Gastrocnemius medialis (tissue), 4 donors: ENCODE data around the gene CEP170B. TPM values are rescaled to one million over a fixed set of nuclear protein-coding genes. Genes with fewer than 3 reads are reported as not detected.

Experiments
- ATAC-seq, 2 donors: fragments of 150-250 bp; one replicate each; pipeline ENCODE4 v1.9.1; 2016
- DNase-seq, 2 donors: peaks; one replicate each; pipeline ENCODE4 v3.0.0-alpha.2; 2019
- H3K27ac ChIP-seq, 4 donors: fragments of 200-600 bp; sonication (generic); 1 replicate in 1 of 4; 2 replicates in 3 of 4; pipeline ENCODE4 v1.5.1; 2016 to 2018; ENCODE audit warnings: mild to moderate bottlenecking in 2 of 4, moderate library complexity in 1 of 4
- H3K27me3 ChIP-seq, 3 donors: fragments of 200-600 bp; sonication (generic) in 2 of 3; 1 replicate in 1 of 3; 2 replicates in 2 of 3; pipeline versions ENCODE4 v1.5.1 to v1.6.0; 2016 to 2019; ENCODE audit warnings: mild to moderate bottlenecking in 1 of 3, moderate library complexity in 1 of 3
- H3K36me3 ChIP-seq, 2 donors: fragments of 200-600 bp; sonication (generic) in 1 of 2; one replicate each; pipeline ENCODE4 v1.5.1; 2017 to 2018
- H3K4me1 ChIP-seq, 2 donors: fragments of 200-600 bp; sonication (generic) in 1 of 2; one replicate each; pipeline ENCODE4 v1.5.1; 2016 to 2017; ENCODE audit warnings: mild to moderate bottlenecking in 2 of 2
- H3K4me3 ChIP-seq, 4 donors: fragments of 200-600 bp; sonication (generic) in 3 of 4; 1 replicate in 1 of 4; 2 replicates in 3 of 4; pipeline ENCODE4 v1.5.1; 2016 to 2019; ENCODE audit warnings: mild to moderate bottlenecking in 2 of 4
- H3K9me3 ChIP-seq, 3 donors: fragments of 200-600 bp; sonication (generic) in 2 of 3; 1 replicate in 1 of 3; 2 replicates in 2 of 3; pipeline ENCODE4 v1.5.1; 2016 to 2019
- CTCF ChIP-seq, 5 experiments: fragments of 450-650 bp in 3 of 5; fragments of 200-600 bp in 2 of 5; sonication (generic) in 2 of 5; IDR thresholded peaks in 4 of 5; conservative IDR thresholded peaks in 1 of 5; 1 replicate in 4 of 5; 2 replicates in 1 of 5; pipeline ENCODE4 v1.5.1; 2016 to 2019; ENCODE audit warnings: antibody characterized with exemption in 5 of 5, mild to moderate bottlenecking in 3 of 5, moderate library complexity in 3 of 5
- POLR2A ChIP-seq, 2 donors: fragments of 450-650 bp; IDR thresholded peaks; one replicate each; pipeline ENCODE4 v1.6.1; 2017; ENCODE audit warnings: antibody characterized with exemption in 2 of 2, mild to moderate bottlenecking in 2 of 2, moderate library complexity in 2 of 2
- in situ Hi-C, 4 donors: fragments of 200-750 bp; cut with MboI; loops; one replicate each; pipeline versions ENCODE4 v1.15.0 to v1.8.0; 2017; ENCODE audit warnings: low sequenced_read_pairs in 4 of 4
- intact Hi-C: fragments of 100-400 bp; cut with DNase I; formaldehyde crosslinking; loops from one replicate; pipeline ENCODE4 v1.15.1; 2023; ENCODE audit warnings: low total_unique reads
- total RNA-seq, 4 donors: library from RNA; depleted of rRNA; stranded (reverse); fragments of >200 nt; gene quantifications; one replicate each; pipeline versions ENCODE4 v1.1.0 to v1.2.3, GENCODE V29; 2016

The CEP170B gene
- total RNA-seq, 4 donors from 2014 or later, result 4.5 to 13.0 (median 7.1) TPM

GRCh38 chr14:104891121-104891551 is 26.1 kb downstream of the CEP170B start:
- Histone ChIP-seq H3K4me1 (no peaks in the 10 kb centered on the region), H3K27me3 (no peaks in the 10 kb centered on the region), H3K4me3 (no peak overlapping the region), H3K9me3 (no peaks in the 10 kb centered on the region), H3K27ac (no peak overlapping the region), H3K36me3 (peaks cover 0 to 25% of the 10 kb centered on the region in 2 donors)
- TF ChIP-seq CTCF (IDR thresholded peaks at IDR 0.05 in 4 of 5, conservative IDR thresholded peaks at IDR 0.05 in 1 of 5), result no peak
- DNase-seq (no peak), ATAC-seq (no peak)
- intact Hi-C loops (no loop called here), in situ Hi-C loops (no loop called here)

- peak; percentile 1 to 11 for DNase-seq
- no peak for ATAC-seq
- no peaks in the 10 kb centered on the region for H3K4me1 ChIP-seq
- TF ChIP-seq POLR2A (IDR thresholded peaks at IDR 0.05), result no peak
- TF ChIP-seq CTCF (IDR thresholded peaks at IDR 0.05 in 4 of 5, conservative IDR thresholded peaks at IDR 0.05 in 1 of 5), result no peak
- no peak overlapping the region for H3K4me3 ChIP-seq
- no peaks in the 10 kb centered on the region for H3K27me3 ChIP-seq
- in situ Hi-C loops, result no loop called here
- peaks cover 0 to 18% of the 10 kb centered on the region in 2 donors for H3K36me3 ChIP-seq
- intact Hi-C loops, result no loop called here
- no peaks in the 10 kb centered on the region for H3K9me3 ChIP-seq
- no peak overlapping the region for H3K27ac ChIP-seq
These were observed 26.8 kb downstream of the CEP170B start for GRCh38 chr14:104891664-104892530.

- no peaks in the 10 kb centered on the region for H3K27me3 ChIP-seq
- no peak overlapping the region for H3K4me3 ChIP-seq
- peaks cover 0 to 9% of the 10 kb centered on the region in 2 donors for H3K36me3 ChIP-seq
- H3K27ac ChIP-seq, result no peak overlapping the region
- intact Hi-C loops (no loop called here), in situ Hi-C loops (no loop called here)
- no peaks in the 10 kb centered on the region for H3K4me1 ChIP-seq
- no peaks in the 10 kb centered on the region for H3K9me3 ChIP-seq
- no peak for ATAC-seq
- DNase-seq, result no peak
- TF ChIP-seq CTCF (IDR thresholded peaks at IDR 0.05 in 4 of 5, conservative IDR thresholded peaks at IDR 0.05 in 1 of 5) (no peak), POLR2A (IDR thresholded peaks at IDR 0.05) (no peak)
These were observed 27.7 kb downstream of the CEP170B start for GRCh38 chr14:104892531-104893434.

GRCh38 chr14:104893435-104894207 is 28.6 kb downstream of the CEP170B start:
- H3K4me1 ChIP-seq, result no peaks in the 10 kb centered on the region
- peaks cover 0 to under 1% of the 10 kb centered on the region in 2 donors for H3K36me3 ChIP-seq
- intact Hi-C loops (no loop called here), in situ Hi-C loops (no loop called here)
- H3K4me3 ChIP-seq, result no peak overlapping the region
- DNase-seq (no peak), ATAC-seq (no peak)
- H3K9me3 ChIP-seq, result no peaks in the 10 kb centered on the region
- H3K27ac ChIP-seq, result no peak overlapping the region
- TF ChIP-seq CTCF (IDR thresholded peaks at IDR 0.05 in 4 of 5, conservative IDR thresholded peaks at IDR 0.05 in 1 of 5) (no peak), POLR2A (IDR thresholded peaks at IDR 0.05) (no peak)
- no peaks in the 10 kb centered on the region for H3K27me3 ChIP-seq
